ENCODE results near the gene SINHCAF. TPM values are rescaled to one million over a fixed set of nuclear protein-coding genes. Genes with fewer than 3 reads are reported as not detected.

The SINHCAF gene
- total and polyA plus RNA-seq, 2 of the 8 experiments (the other 6 are each of a cell fraction or from before 2014, with no cell fraction given): 138 to 576 TPM

DNA sequence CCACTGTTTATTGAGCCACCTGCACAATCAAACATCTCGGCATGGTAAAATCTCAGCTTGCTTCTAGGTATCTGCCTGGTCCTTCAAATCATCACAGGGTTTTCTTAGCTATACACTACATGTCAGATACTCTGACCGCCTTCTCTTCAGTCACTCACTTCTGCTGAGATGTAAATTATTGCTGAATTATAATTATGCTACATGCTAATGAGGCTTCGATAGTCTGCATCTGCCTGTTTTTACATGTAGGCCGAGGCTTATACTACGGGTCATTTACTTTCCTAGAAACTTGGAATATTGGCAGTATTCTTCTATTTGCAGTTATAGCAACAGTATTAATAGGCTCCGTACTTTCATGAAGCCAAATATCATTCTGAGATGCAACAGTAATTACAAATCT lies 77.6 kb downstream of the SINHCAF start:
- H2AK5ac ChIP-seq (ENCODE audit: low read depth, low read length): no peak overlapping the region
- H2BK12ac ChIP-seq (ENCODE audit: low read depth, low read length): no peak overlapping the region
- H3K79me2 ChIP-seq (ENCODE audit: control insufficient read depth in 1 of 2, insufficient read depth in 2 of 2, low read length in 2 of 2): no peaks in the 10 kb centered on the region
- H2BK20ac ChIP-seq (ENCODE audit: low read length): no peak overlapping the region
- no peak overlapping the region for H3K56ac ChIP-seq (replicated peaks; ENCODE audit: insufficient read length, low read depth, low read length)
- no peaks in the 10 kb centered on the region for H3K79me1 ChIP-seq (ENCODE audit: low read depth, low read length)
- FAIRE-seq: no peak
- H3K4me3 ChIP-seq (ENCODE audit: extremely low read depth in 1 of 4, insufficient read depth in 2 of 4, low read depth in 3 of 4, low read length in 4 of 4): no peak overlapping the region
- H3K9me3 ChIP-seq (ENCODE audit: insufficient read depth in 2 of 2, low read depth in 1 of 2, low read length in 1 of 2): no peaks in the 10 kb centered on the region
- no peak overlapping the region for H4K5ac ChIP-seq (ENCODE audit: insufficient read length, low read depth, low read length)
- H3K4me2 ChIP-seq (ENCODE audit: insufficient read depth in 1 of 2, low read depth in 2 of 2, low read length in 2 of 2): no peak overlapping the region
- no peak for DNase-seq (ENCODE audit: low read depth in 1 of 2, low spot score in 2 of 2)
- no peak overlapping the region for H2BK15ac ChIP-seq (ENCODE audit: low read length)
- no peak overlapping the region for H3K9ac ChIP-seq (replicated peaks in 1 of 4; ENCODE audit: extremely low read depth in 1 of 4, low read depth in 3 of 4, low read length in 3 of 4)
- H4K91ac ChIP-seq (replicated peaks; ENCODE audit: insufficient read length, low read length): no peak overlapping the region
- H3K18ac ChIP-seq (ENCODE audit: extremely low read depth, low read length): no peak overlapping the region
- 85% methylated on average over 6 of the region's 6 CpGs; no CpG with 5 or more reads in 1 of the 2 experiments for WGBS, 2 experiments (ENCODE audit: extremely low coverage in 1 of 2, insufficient coverage in 1 of 2, insufficient read length in 1 of 2, insufficient replicate concordance in 2 of 2, low coverage in 1 of 2, low lambda C conversion rate in 2 of 2, missing lambda C conversion rate in 1 of 2)
- H3K23ac ChIP-seq (ENCODE audit: insufficient read length): no peak overlapping the region
- no peak overlapping the region for H4K8ac ChIP-seq (ENCODE audit: extremely low read depth, insufficient read depth, low read length)
- no peak overlapping the region for H3K27ac ChIP-seq (ENCODE audit: low read depth, low read length)
- H3K27me3 ChIP-seq (replicated peaks in 1 of 4; ENCODE audit: control insufficient read depth in 3 of 4, extremely low read depth in 1 of 4, insufficient read depth in 3 of 4, low read length in 3 of 4): no peaks in the 10 kb centered on the region; a peak in 1 of 7 replicates
- no peak overlapping the region for H2BK120ac ChIP-seq (replicated peaks; ENCODE audit: low read depth, low read length)
- ChIA-PET CTCF (ENCODE audit: partially characterized antibody) (interaction anchor here (1.0 kb wide), 1 partner anchor 24 kb away, joined by 5 read pairs; no protein-coding TSS in a partner anchor), POLR2A (ENCODE audit: partially characterized antibody) (no interaction called here)
- H3K14ac ChIP-seq (ENCODE audit: insufficient read length): no peak overlapping the region
- no peaks in the 10 kb centered on the region for H4K20me1 ChIP-seq (replicated peaks in 1 of 2; ENCODE audit: control insufficient read depth in 1 of 2, insufficient read depth in 2 of 2, low read length in 2 of 2)
- H3K36me3 ChIP-seq (ENCODE audit: control insufficient read depth in 2 of 4, insufficient read depth in 4 of 4, low read length in 3 of 4): no peaks in the 10 kb centered on the region
- no peak overlapping the region for H2BK5ac ChIP-seq (ENCODE audit: low read depth, low read length)
- H3K4ac ChIP-seq (replicated peaks; ENCODE audit: insufficient read length, low read depth, low read length): no peak overlapping the region
- no peaks in the 10 kb centered on the region; the same call in 1 of the 2 replicates for H3K23me2 ChIP-seq (ENCODE audit: low read depth, low read length)
- H2AFZ ChIP-seq (ENCODE audit: low read length): no peak overlapping the region
- H3K4me1 ChIP-seq (replicated peaks in 1 of 4; ENCODE audit: control insufficient read depth in 3 of 4, insufficient read depth in 4 of 4, low read length in 3 of 4): peaks cover 0 to 7% (median 2%) of the 10 kb centered on the region in 4 experiments; a peak in 2 of 7 replicates
- TF ChIP-seq TAF7 (optimal IDR thresholded peaks at IDR 0.05; ENCODE audit: borderline replicate concordance, low read depth, low read length): no peak
- TF ChIP-seq TCF12 (IDR thresholded peaks at IDR 0.05; ENCODE audit: low read depth, low read length): no peak
- no peak for TF ChIP-seq HDAC6 (IDR thresholded peaks at IDR 0.05; ENCODE audit: low read depth, low read length)
- TF ChIP-seq TAF1 (IDR thresholded peaks at IDR 0.05; ENCODE audit: low read depth, low read length): no peak
- no peak for TF ChIP-seq TEAD4 (IDR thresholded peaks at IDR 0.05; ENCODE audit: low read depth, low read length)
- no peak for TF ChIP-seq FOSL1 (IDR thresholded peaks at IDR 0.05; ENCODE audit: insufficient read depth, low read depth, low read length)
- TF ChIP-seq RFX5 (IDR thresholded peaks at IDR 0.05; ENCODE audit: borderline replicate concordance, low read depth, low read length): no peak
- TF ChIP-seq BACH1 (IDR thresholded peaks at IDR 0.05; ENCODE audit: low read length): no peak
- no peak for TF ChIP-seq CHD2 (IDR thresholded peaks at IDR 0.05; ENCODE audit: low read length)
- TF ChIP-seq, protein P1, sequence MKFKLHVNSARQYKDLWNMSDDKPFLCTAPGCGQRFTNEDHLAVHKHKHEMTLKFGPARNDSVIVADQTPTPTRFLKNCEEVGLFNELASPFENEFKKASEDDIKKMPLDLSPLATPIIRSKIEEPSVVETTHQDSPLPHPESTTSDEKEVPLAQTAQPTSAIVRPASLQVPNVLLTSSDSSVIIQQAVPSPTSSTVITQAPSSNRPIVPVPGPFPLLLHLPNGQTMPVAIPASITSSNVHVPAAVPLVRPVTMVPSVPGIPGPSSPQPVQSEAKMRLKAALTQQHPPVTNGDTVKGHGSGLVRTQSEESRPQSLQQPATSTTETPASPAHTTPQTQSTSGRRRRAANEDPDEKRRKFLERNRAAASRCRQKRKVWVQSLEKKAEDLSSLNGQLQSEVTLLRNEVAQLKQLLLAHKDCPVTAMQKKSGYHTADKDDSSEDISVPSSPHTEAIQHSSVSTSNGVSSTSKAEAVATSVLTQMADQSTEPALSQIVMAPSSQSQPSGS (IDR thresholded peaks at IDR 0.05; ENCODE audit: low read length): no peak
- no peak for TF ChIP-seq YY1 (IDR thresholded peaks at IDR 0.05; ENCODE audit: low read depth, low read length)
- TF ChIP-seq EP300 (IDR thresholded peaks at IDR 0.05; ENCODE audit: borderline replicate concordance in 1 of 2, low read depth in 2 of 2, low read length in 2 of 2): no peak
- TF ChIP-seq RAD21 (IDR thresholded peaks at IDR 0.05 in 1 of 2, conservative IDR thresholded peaks at IDR 0.05 in 1 of 2; ENCODE audit: low read depth in 2 of 2, low read length in 2 of 2): no peak
